ENCODE results near the gene NAP1L4. TPM values are rescaled to one million over a fixed set of nuclear protein-coding genes. Genes with fewer than 3 reads are reported as not detected.

NAP1L4 gene
- total RNA-seq, 1 donor from 2014 or later = 156 TPM

GRCh38 chr11:2945031-2945756 lies 46.9 kb downstream of the NAP1L4 start:
- DNase-seq (ENCODE audit: low read depth) = no peak

GRCh38 chr11:2944530-2944929 lies 47.6 kb downstream of the NAP1L4 start:
- no peak for TF ChIP-seq CTCF (conservative IDR thresholded peaks at IDR 0.05; ENCODE audit: low read depth, low read length)
- no peak overlapping the region for H3K4me3 ChIP-seq (ENCODE audit: low read depth, low read length)
- no peak for DNase-seq (ENCODE audit: low read depth)

More at GRCh38 chr11:2945031-2945756, 46.9 kb downstream of the NAP1L4 start:
- no peak overlapping the region for H3K4me3 ChIP-seq (ENCODE audit: low read depth, low read length)
- no peak for TF ChIP-seq CTCF (conservative IDR thresholded peaks at IDR 0.05; ENCODE audit: low read depth, low read length)

- DNase-seq (ENCODE audit: low read depth) = no peak
- H3K4me3 ChIP-seq (ENCODE audit: low read depth, low read length) = no peak overlapping the region
- no peak for TF ChIP-seq CTCF (conservative IDR thresholded peaks at IDR 0.05; ENCODE audit: low read depth, low read length)
Measured at GRCh38 chr11:2943711-2944118, 48.4 kb downstream of the NAP1L4 start.

GRCh38 chr11:2942872-2943710 lies 49.0 kb downstream of the NAP1L4 start:
- no peak for TF ChIP-seq CTCF (conservative IDR thresholded peaks at IDR 0.05; ENCODE audit: low read depth, low read length)
- DNase-seq (ENCODE audit: low read depth) = no peak
- no peak overlapping the region for H3K4me3 ChIP-seq (ENCODE audit: low read depth, low read length)

GRCh38 chr11:2942447-2942846 lies 49.7 kb downstream of the NAP1L4 start:
- TF ChIP-seq CTCF (conservative IDR thresholded peaks at IDR 0.05; ENCODE audit: low read depth, low read length) = no peak
- DNase-seq (ENCODE audit: low read depth) = no peak

GRCh38 chr11:2940921-2941821 lies 51.0 kb downstream of the NAP1L4 start:
- no peak overlapping the region for H3K4me3 ChIP-seq (ENCODE audit: low read depth, low read length)
- no peak for DNase-seq (ENCODE audit: low read depth)
- TF ChIP-seq CTCF (conservative IDR thresholded peaks at IDR 0.05; ENCODE audit: low read depth, low read length) = no peak

More at GRCh38 chr11:2942447-2942846, 49.7 kb downstream of the NAP1L4 start:
- no peak overlapping the region for H3K4me3 ChIP-seq (ENCODE audit: low read depth, low read length)

All from epithelial cell of proximal tubule (primary cell).